SK-N-SH treated with all-trans-retinoic acid at 6 μM for 48 hours (cell line): ENCODE results near the gene ZNF329.

Source experiments
- ATAC-seq: fragments of 200-7000 bp; cut with Tn5 transposase; 3 replicates; pipeline ENCODE4 v1.9.1; 2020; ENCODE audit warnings: mild to moderate bottlenecking, moderate library complexity
- ARNTL ChIP-seq: fragments of 450-650 bp; formaldehyde crosslinking; IDR thresholded peaks from 2 replicates; pipeline ENCODE4 v1.5.0; 2020; ENCODE audit warnings: low read depth, mild to moderate bottlenecking, moderate library complexity, borderline replicate concordance
- BACH2 ChIP-seq: fragments of 250-450 bp; sonication (Bioruptor Pico); IDR thresholded peaks from 2 replicates; pipeline ENCODE4 v1.9.0; 2021; ENCODE audit warnings: mild to moderate bottlenecking, borderline replicate concordance
- CREB5 ChIP-seq: fragments of 250-450 bp; sonication (Bioruptor Pico); IDR thresholded peaks from 2 replicates; pipeline ENCODE4 v1.5.1; 2020; ENCODE audit warnings: low read depth, mild to moderate bottlenecking, moderate library complexity
- CSDC2 ChIP-seq: fragments of 250-450 bp; sonication (Bioruptor Pico); IDR thresholded peaks from 2 replicates; pipeline ENCODE4 v1.5.0; 2020; ENCODE audit warnings: mild to moderate bottlenecking, moderate library complexity
- ESRRG ChIP-seq: fragments of 250-450 bp; sonication (Bioruptor Pico); IDR thresholded peaks from 2 replicates; pipeline ENCODE4 v1.6.1; 2021; ENCODE audit warnings: mild to moderate bottlenecking
- GLIS3 ChIP-seq: fragments of 250-450 bp; sonication (Bioruptor Pico); IDR thresholded peaks from 2 replicates; pipeline ENCODE4 v1.5.0; 2020; ENCODE audit warnings: mild to moderate bottlenecking, moderate library complexity
- ISL1 ChIP-seq: fragments of 250-450 bp; sonication (Bioruptor Pico); IDR thresholded peaks from 2 replicates; pipeline ENCODE4 v2.1.2; 2022; ENCODE audit warnings: mild to moderate bottlenecking, moderate library complexity
- OSR1 ChIP-seq: fragments of 250-450 bp; sonication (Bioruptor Pico); IDR thresholded peaks from 2 replicates; pipeline ENCODE4 v1.8.0; 2022; ENCODE audit warnings: moderate library complexity, mild to moderate bottlenecking, inconsistent platforms
- PATZ1 ChIP-seq: fragments of 250-450 bp; sonication (Bioruptor Pico); IDR thresholded peaks from 2 replicates; pipeline ENCODE4 v1.8.0; 2020; ENCODE audit warnings: mild to moderate bottlenecking, moderate library complexity, borderline replicate concordance
- POU6F1 ChIP-seq: fragments of 250-450 bp; sonication (Bioruptor Pico); IDR thresholded peaks from 2 replicates; pipeline ENCODE4 v1.8.0; 2021; ENCODE audit warnings: low read depth, mild to moderate bottlenecking, moderate library complexity, borderline replicate concordance
- PPARA ChIP-seq: fragments of 250-450 bp; sonication (Bioruptor Pico); IDR thresholded peaks from 2 replicates; pipeline ENCODE4 v1.5.0; 2020; ENCODE audit warnings: mild to moderate bottlenecking, borderline replicate concordance
- RARB ChIP-seq: fragments of 250-450 bp; sonication (Bioruptor Pico); IDR thresholded peaks from 2 replicates; pipeline ENCODE4 v1.8.0; 2021; ENCODE audit warnings: mild to moderate bottlenecking, moderate library complexity
- SNAI2 ChIP-seq: fragments of 250-450 bp; sonication (Bioruptor Pico); IDR thresholded peaks from 2 replicates; pipeline ENCODE4 v1.5.0; 2020; ENCODE audit warnings: mild to moderate bottlenecking, moderate library complexity
- TCF4 ChIP-seq: fragments of 250-450 bp; sonication (Bioruptor Pico); IDR thresholded peaks from 2 replicates; pipeline ENCODE4 v1.8.0; 2021; ENCODE audit warnings: mild to moderate bottlenecking, moderate library complexity, borderline replicate concordance
- TOX ChIP-seq: fragments of 250-450 bp; sonication (Bioruptor Pico); IDR thresholded peaks from 2 replicates; pipeline ENCODE4 v1.8.0; 2021; ENCODE audit warnings: mild to moderate bottlenecking, moderate library complexity, borderline replicate concordance
- ZC3H10 ChIP-seq: fragments of 250-450 bp; sonication (Bioruptor Pico); IDR thresholded peaks from 2 replicates; pipeline ENCODE4 v1.5.1; 2021; ENCODE audit warnings: mild to moderate bottlenecking, moderate library complexity
- ZFP3 ChIP-seq: fragments of 250-450 bp; sonication (Bioruptor Pico); IDR thresholded peaks from 2 replicates; pipeline ENCODE4 v1.5.0; 2020; ENCODE audit warnings: mild to moderate bottlenecking, moderate library complexity
- ZFP30 ChIP-seq: fragments of 450-650 bp; formaldehyde crosslinking; IDR thresholded peaks from 2 replicates; pipeline ENCODE4 v1.5.0; 2022; ENCODE audit warnings: mild to moderate bottlenecking, moderate library complexity
- ZNF565 ChIP-seq: fragments of 450-650 bp; formaldehyde crosslinking; conservative IDR thresholded peaks from 2 replicates; pipeline ENCODE4 v1.5.0; 2020; ENCODE audit warnings: low read depth, mild to moderate bottlenecking, moderate library complexity
- ZNF70 ChIP-seq: fragments of 450-650 bp; formaldehyde crosslinking; IDR thresholded peaks from 2 replicates; pipeline ENCODE4 v1.5.0; 2020; ENCODE audit warnings: mild to moderate bottlenecking, moderate library complexity
- ZNF8 ChIP-seq: fragments of 450-650 bp; formaldehyde crosslinking; IDR thresholded peaks from 2 replicates; pipeline ENCODE4 v1.5.0; 2020; ENCODE audit warnings: mild to moderate bottlenecking, moderate library complexity

ZNF329 gene

GRCh38 chr19:58183817-58184215, 33.2 kb upstream of the ZNF329 start:
- TF ChIP-seq GLIS3 (no peak), BACH2 (CRISPR knock-in tag) (no peak), ARNTL (no peak), OSR1 (no peak), RARB (CRISPR knock-in tag) (no peak), ZNF70 (CRISPR knock-in tag) (no peak), ZC3H10 (CRISPR knock-in tag) (no peak), ZFP3 (CRISPR knock-in tag) (no peak), CREB5 (CRISPR knock-in tag) (no peak), CSDC2 (CRISPR knock-in tag) (no peak), PPARA (CRISPR knock-in tag) (no peak), TCF4 (CRISPR knock-in tag) (no peak), ESRRG (CRISPR knock-in tag) (no peak), TOX (CRISPR knock-in tag) (no peak), ZNF565 (CRISPR knock-in tag) (no peak), PATZ1 (CRISPR knock-in tag) (no peak), SNAI2 (CRISPR knock-in tag) (no peak)
- ATAC-seq, result no peak

- peak; percentile 98 for ATAC-seq
- TF ChIP-seq POU6F1, result no peak
- no peak for TF ChIP-seq ZC3H10 (CRISPR knock-in tag)
- TF ChIP-seq CREB5 (CRISPR knock-in tag), result no peak
- TF ChIP-seq ZNF565 (CRISPR knock-in tag), result no peak
- no peak for TF ChIP-seq BACH2 (CRISPR knock-in tag)
- no peak for TF ChIP-seq CSDC2 (CRISPR knock-in tag)
- TF ChIP-seq ESRRG (CRISPR knock-in tag), result no peak
- TF ChIP-seq ZFP30 (CRISPR knock-in tag), result no peak
- no peak for TF ChIP-seq SNAI2 (CRISPR knock-in tag)
- no peak for TF ChIP-seq ZNF8 (CRISPR knock-in tag)
- no peak for TF ChIP-seq PATZ1 (CRISPR knock-in tag)
- no peak for TF ChIP-seq ISL1 (CRISPR knock-in tag)
- TF ChIP-seq ZFP3 (CRISPR knock-in tag), result no peak
- TF ChIP-seq ARNTL, result no peak
- TF ChIP-seq OSR1, result no peak
- TF ChIP-seq RARB (CRISPR knock-in tag), result no peak
These were observed 32.6 kb upstream of the ZNF329 start, which contains the start of gene ZNF274 for GRCh38 chr19:58182989-58183816. Gene ZNF274 (plus strand): TSS chr19:58183061. CDS start chr19:58183966, 905 bp downstream.

- TF ChIP-seq OSR1, result no peak
- TF ChIP-seq, all 23 proteins: peak for 0
These were observed 32.0 kb upstream of the ZNF329 start for GRCh38 chr19:58182577-58182988.

More at GRCh38 chr19:58182577-58182988, 32.0 kb upstream of the ZNF329 start:
- no peak for ATAC-seq
